Small intestine (tissue), 7 donors: ENCODE measurements around the gene GNG13. TPM values are rescaled to one million over a fixed set of nuclear protein-coding genes. Genes with fewer than 3 reads are reported as not detected.

ENCODE experiments used
- DNase-seq, 2 donors: peaks; one replicate each; pipeline versions ENCODE4 v3.0.0 to v3.0.0-alpha.2; 2013
- FAIRE-seq: peaks from 2 replicates; lab custom pipeline; 2012; peaks lifted over from hg19 to GRCh38; lab: Jason Lieb, UNC
- H3K27ac ChIP-seq, 3 donors: one replicate each; pipeline ENCODE4 v1.5.1; 2013; ENCODE audit warnings: low read length in 2 of 3, mild to moderate bottlenecking in 2 of 3, control low read depth in 1 of 3, inconsistent platforms in 1 of 3, low read depth in 1 of 3, moderate library complexity in 1 of 3
- H3K27me3 ChIP-seq, 3 donors: one replicate each; pipeline ENCODE4 v1.6.1; 2013; ENCODE audit warnings: low read length in 3 of 3, inconsistent platforms in 1 of 3; ENCODE audit not compliant: control insufficient read depth in 3 of 3, insufficient read depth in 3 of 3
- H3K36me3 ChIP-seq, 3 donors: one replicate each; pipeline ENCODE4 v1.6.1; 2013; ENCODE audit warnings: low read length in 3 of 3, inconsistent platforms in 1 of 3, low read depth in 1 of 3, mild to moderate bottlenecking in 1 of 3, moderate library complexity in 1 of 3; ENCODE audit not compliant: control insufficient read depth in 3 of 3, insufficient read depth in 2 of 3
- H3K4me1 ChIP-seq, 3 donors: one replicate each; pipeline ENCODE4 v1.6.1; 2013; ENCODE audit warnings: low read length in 2 of 3, inconsistent platforms in 1 of 3, low read depth in 1 of 3, mild to moderate bottlenecking in 1 of 3, moderate library complexity in 1 of 3; ENCODE audit not compliant: control insufficient read depth in 3 of 3, insufficient read depth in 2 of 3
- H3K4me3 ChIP-seq, 3 donors: one replicate each; pipeline ENCODE4 v1.5.1; 2013; ENCODE audit warnings: low read length in 3 of 3, control low read depth in 1 of 3, inconsistent platforms in 1 of 3, low read depth in 1 of 3, mild to moderate bottlenecking in 1 of 3, moderate library complexity in 1 of 3
- H3K9me3 ChIP-seq, 2 donors: one replicate each; pipeline ENCODE4 v1.6.1; 2013; ENCODE audit warnings: low read depth in 1 of 2, low read length in 1 of 2; ENCODE audit not compliant: control insufficient read depth in 2 of 2, insufficient read depth in 1 of 2
- whole genome bisulfite sequencing, 3 donors: extraction: QIAGEN DNeasy Blood & Tissue Kit; methylation state at CpG; one replicate each; pipeline ENCODE4 v1.1.7; 2013; 5-methylcytosine and 5-hydroxymethylcytosine counted together
- polyA plus RNA-seq, 4 donors: library from polyadenylated mRNA; stranded (reverse) in 3 of 4; unstranded in 1 of 4; fragments of 200-250 nt in 3 of 4; fragments of 120-200 nt in 1 of 4; gene quantifications; one replicate each; pipeline versions ENCODE4 v1.2.1 to v1.2.3, GENCODE V29; 2013
- donor health status: healthy with polysubstance abuse.
- donor health status: control.
- donor health status: control.
- donor health status: Bipolar disorder and iron deficiency.
- donor health status: healthy.

GNG13 gene
- polyA plus RNA-seq, 4 donors, result 0.73 to 3.0 (median 1.9) TPM

GRCh38 chr16:784431-784830 is 16.1 kb downstream of the GNG13 start:
- peaks cover 0 to 33% (median 0%) of the 10 kb centered on the region in 3 donors for H3K36me3 ChIP-seq
- DNase-seq, result no peak
- H3K27ac ChIP-seq, result no peak overlapping the region
- no peak overlapping the region for H3K4me3 ChIP-seq
- H3K9me3 ChIP-seq, result no peaks in the 10 kb centered on the region
- WGBS, 3 donors, result 91% methylated on average over 11 to 19 of the region's 19 CpGs
- FAIRE-seq, result no peak
- peaks cover 0 to 18% (median 0%) of the 10 kb centered on the region in 3 donors for H3K4me1 ChIP-seq
- no peaks in the 10 kb centered on the region for H3K27me3 ChIP-seq

DNA sequence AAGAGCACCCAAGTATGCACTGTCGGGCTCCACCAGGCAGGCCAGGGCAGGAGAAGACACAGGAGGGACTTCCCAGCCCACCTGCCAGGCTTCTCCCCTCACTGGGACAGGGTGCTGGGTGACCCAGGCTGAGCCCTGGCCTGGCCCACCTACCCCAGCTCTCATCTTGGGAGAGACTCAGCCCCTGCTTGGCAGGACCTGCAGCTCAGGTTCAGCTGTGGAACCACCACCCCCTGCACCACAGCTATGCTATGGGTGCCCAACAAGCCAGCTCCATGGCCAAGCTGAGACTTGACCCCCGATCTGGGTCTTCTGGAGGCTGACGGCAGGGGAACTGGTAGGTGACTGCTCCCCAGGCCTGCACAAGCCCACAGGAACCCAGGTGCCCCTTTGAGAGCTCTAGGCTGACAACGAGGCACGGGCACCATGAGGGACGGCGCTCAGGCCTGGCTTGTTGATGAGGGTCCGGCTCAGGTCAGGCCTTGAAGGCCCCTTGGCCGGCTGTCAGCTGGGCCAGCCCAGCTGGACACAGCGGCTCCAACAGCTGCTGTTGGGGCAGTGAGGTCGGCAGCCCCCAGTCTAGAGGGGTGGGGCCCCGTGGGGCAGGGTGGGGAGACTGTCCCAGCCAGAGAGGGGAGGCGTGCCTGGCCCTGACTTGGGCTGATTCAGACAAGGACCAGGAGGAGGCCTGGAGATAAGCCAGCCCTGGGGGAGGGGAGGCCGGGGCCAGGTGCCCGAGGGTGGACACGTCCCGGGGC is 17.0 kb downstream of the GNG13 start:
- 30 to 45% (median 39%) methylated on average over 17 of the region's 17 CpGs for WGBS, 3 donors
- no peak for DNase-seq
- H3K27me3 ChIP-seq, result no peaks in the 10 kb centered on the region
- H3K27ac ChIP-seq, result no peak overlapping the region
- H3K9me3 ChIP-seq, result no peaks in the 10 kb centered on the region
- FAIRE-seq, result no peak
- H3K4me1 ChIP-seq, result peaks cover 0 to 13% (median 0%) of the 10 kb centered on the region in 3 donors
- H3K36me3 ChIP-seq, result peaks cover 0 to 31% (median 0%) of the 10 kb centered on the region in 3 donors
- H3K4me3 ChIP-seq, result no peak overlapping the region

- no peak for FAIRE-seq
- no peak overlapping the region for H3K27ac ChIP-seq
- no peak overlapping the region for H3K4me3 ChIP-seq
- no peaks in the 10 kb centered on the region for H3K9me3 ChIP-seq
- 17 to 57% (median 36%) methylated on average over 34 to 36 of the region's 36 CpGs for WGBS, 3 donors
- peaks cover 0 to 31% (median 0%) of the 10 kb centered on the region in 3 donors for H3K36me3 ChIP-seq
- DNase-seq, result peak in 1 of 2 donors; percentile 18
- peaks cover 0 to 3% (median 2%) of the 10 kb centered on the region in 3 donors for H3K27me3 ChIP-seq
- H3K4me1 ChIP-seq, result peaks cover 0 to 13% (median 0%) of the 10 kb centered on the region in 3 donors
Observed at GRCh38 chr16:782766-783403, 17.6 kb downstream of the GNG13 start.

GRCh38 chr16:782258-782657 is 18.3 kb downstream of the GNG13 start:
- Histone ChIP-seq H3K27me3 (peaks cover 0 to 3% (median 2%) of the 10 kb centered on the region in 3 donors), H3K27ac (no peak overlapping the region), H3K9me3 (no peaks in the 10 kb centered on the region), H3K36me3 (peaks cover 0 to 29% (median 0%) of the 10 kb centered on the region in 3 donors), H3K4me3 (no peak overlapping the region), H3K4me1 (peaks cover 0 to 11% (median 0%) of the 10 kb centered on the region in 3 donors)
- WGBS, 3 donors, result 34 to 49% (median 35%) methylated on average over 6 of the region's 6 CpGs
- DNase-seq, result no peak
- FAIRE-seq, result no peak

- H3K27ac ChIP-seq, result no peak overlapping the region
- whole genome bisulfite sequencing, 3 donors, result 63 to 73% (median 70%) methylated on average over 15 to 19 of the region's 19 CpGs
- no peak overlapping the region for H3K4me3 ChIP-seq
- peaks cover 0 to 7% (median 0%) of the 10 kb centered on the region in 3 donors for H3K4me1 ChIP-seq
- no peaks in the 10 kb centered on the region for H3K9me3 ChIP-seq
- DNase-seq, result no peak
- H3K36me3 ChIP-seq, result peaks cover 0 to 22% (median 0%) of the 10 kb centered on the region in 3 donors
- H3K27me3 ChIP-seq, result peaks cover 0 to 3% (median 2%) of the 10 kb centered on the region in 3 donors
- FAIRE-seq, result no peak
Observed at GRCh38 chr16:781346-782010, 19.1 kb downstream of the GNG13 start.

DNA sequence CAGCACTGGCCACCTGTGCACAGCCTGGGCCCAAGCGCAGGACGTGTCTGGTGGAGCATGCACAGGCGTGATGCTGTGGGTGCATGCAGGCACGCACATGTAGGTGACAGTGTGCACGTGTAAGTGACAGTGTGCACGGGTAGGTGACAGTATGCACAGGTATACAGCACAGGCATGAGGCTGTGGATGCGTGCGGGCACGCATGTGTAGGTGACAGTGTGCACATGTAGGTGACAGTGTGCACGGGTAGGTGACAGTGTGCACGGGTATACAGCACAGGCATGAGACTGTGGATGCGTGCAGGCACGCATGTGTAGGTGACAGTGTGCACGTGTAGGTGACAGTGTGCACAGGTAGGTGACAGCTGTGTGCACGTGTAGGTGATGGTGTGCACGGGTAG is 20.2 kb downstream of the GNG13 start:
- FAIRE-seq (no peak), DNase-seq (no peak)
- H3K9me3 ChIP-seq, result no peaks in the 10 kb centered on the region
- H3K27me3 ChIP-seq, result peaks cover 2 to 5% (median 3%) of the 10 kb centered on the region in 3 donors
- no peak overlapping the region for H3K27ac ChIP-seq
- no peak overlapping the region for H3K4me3 ChIP-seq
- peaks cover 0 to 7% (median 0%) of the 10 kb centered on the region in 3 donors for H3K4me1 ChIP-seq
- H3K36me3 ChIP-seq, result peaks cover 0 to 10% (median 0%) of the 10 kb centered on the region in 3 donors
- 90 to 92% (median 91%) methylated on average over 16 of the region's 16 CpGs for WGBS, 3 donors

DNA sequence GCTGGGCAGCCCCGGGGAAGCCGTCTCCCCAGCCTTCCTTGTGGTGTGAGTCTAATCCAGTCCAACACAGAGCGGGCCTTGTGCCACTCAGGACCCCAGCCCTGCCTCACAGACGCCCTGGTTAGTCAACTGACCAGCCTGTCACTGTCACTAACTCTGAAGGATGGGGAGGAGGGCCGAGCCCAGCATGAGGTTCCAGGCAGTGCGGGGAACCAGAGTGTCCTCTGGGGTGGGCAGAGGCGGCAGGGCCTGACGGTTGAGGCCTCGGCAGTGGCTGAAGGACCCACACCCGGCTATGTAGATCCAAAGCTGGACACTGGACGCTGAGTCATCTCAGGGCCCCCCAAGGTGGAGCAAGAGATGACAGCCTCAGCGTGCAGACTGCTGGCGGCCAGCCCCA is 21.0 kb downstream of the GNG13 start:
- 71 to 73% (median 72%) methylated on average over 12 to 13 of the region's 13 CpGs for WGBS, 3 donors
- FAIRE-seq, result no peak
- DNase-seq, result no peak
- Histone ChIP-seq H3K27me3 (peaks cover 2 to 5% (median 3%) of the 10 kb centered on the region in 3 donors), H3K4me1 (peaks cover 0 to 7% (median 0%) of the 10 kb centered on the region in 3 donors), H3K9me3 (no peaks in the 10 kb centered on the region), H3K27ac (no peak overlapping the region), H3K36me3 (peaks cover 0 to 2% (median 0%) of the 10 kb centered on the region in 3 donors), H3K4me3 (no peak overlapping the region)

DNA sequence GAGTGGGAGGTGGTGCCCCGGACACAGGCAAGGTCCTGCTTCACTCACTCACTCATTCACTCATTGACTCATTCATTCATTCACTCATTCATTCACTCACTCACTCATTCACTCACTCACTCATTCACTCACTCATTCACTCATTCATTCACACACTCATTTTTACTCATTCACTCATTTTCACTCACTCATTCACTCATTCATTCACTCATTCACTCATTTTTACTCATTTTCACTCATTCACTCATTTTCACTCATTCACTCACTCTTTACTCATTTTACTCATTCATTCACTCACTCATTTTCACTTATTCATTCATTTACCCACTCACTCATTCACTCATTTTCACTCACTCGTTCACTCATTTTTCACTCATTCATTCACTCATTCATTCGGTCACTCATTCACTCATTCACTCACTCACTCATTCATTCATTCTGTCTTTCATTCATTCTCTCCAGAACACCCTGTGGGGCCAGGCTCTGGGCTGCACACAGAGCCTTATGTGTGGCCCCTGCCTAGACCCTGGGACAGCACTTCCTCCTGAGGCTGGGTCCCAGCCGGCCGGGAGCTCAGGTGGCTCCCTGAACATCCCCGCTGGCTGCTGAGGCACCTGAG is 21.5 kb downstream of the GNG13 start:
- WGBS, 3 donors, result 75 to 88% (median 81%) methylated on average over 6 of the region's 6 CpGs

More for the DNA sequence above, 21.5 kb downstream of the GNG13 start:
- no peaks in the 10 kb centered on the region for H3K36me3 ChIP-seq
- peaks cover 2 to 5% (median 3%) of the 10 kb centered on the region in 3 donors for H3K27me3 ChIP-seq
- no peak for FAIRE-seq
- H3K4me3 ChIP-seq, result no peak overlapping the region
- peaks cover 0 to 7% (median 0%) of the 10 kb centered on the region in 3 donors for H3K4me1 ChIP-seq
- H3K27ac ChIP-seq, result no peak overlapping the region
- H3K9me3 ChIP-seq, result no peaks in the 10 kb centered on the region
- DNase-seq, result no peak
